Measurements from ENCODE around the gene BCAS3. TPM values are rescaled to one million over a fixed set of nuclear protein-coding genes. Genes with fewer than 3 reads are reported as not detected.

Gene BCAS3
- total RNA-seq, 1 donor from 2014 or later, result 30.5 TPM

- H3K27ac Mint-ChIP-seq (ENCODE audit: unreplicated experiment), result no peak overlapping the region
- no peaks in the 10 kb centered on the region for H3K9me3 Mint-ChIP-seq
- no peaks in the 10 kb centered on the region for H3K36me3 Mint-ChIP-seq (ENCODE audit: low read depth)
- no peak overlapping the region for H3K4me3 Mint-ChIP-seq
- TF ChIP-seq, protein P1, sequence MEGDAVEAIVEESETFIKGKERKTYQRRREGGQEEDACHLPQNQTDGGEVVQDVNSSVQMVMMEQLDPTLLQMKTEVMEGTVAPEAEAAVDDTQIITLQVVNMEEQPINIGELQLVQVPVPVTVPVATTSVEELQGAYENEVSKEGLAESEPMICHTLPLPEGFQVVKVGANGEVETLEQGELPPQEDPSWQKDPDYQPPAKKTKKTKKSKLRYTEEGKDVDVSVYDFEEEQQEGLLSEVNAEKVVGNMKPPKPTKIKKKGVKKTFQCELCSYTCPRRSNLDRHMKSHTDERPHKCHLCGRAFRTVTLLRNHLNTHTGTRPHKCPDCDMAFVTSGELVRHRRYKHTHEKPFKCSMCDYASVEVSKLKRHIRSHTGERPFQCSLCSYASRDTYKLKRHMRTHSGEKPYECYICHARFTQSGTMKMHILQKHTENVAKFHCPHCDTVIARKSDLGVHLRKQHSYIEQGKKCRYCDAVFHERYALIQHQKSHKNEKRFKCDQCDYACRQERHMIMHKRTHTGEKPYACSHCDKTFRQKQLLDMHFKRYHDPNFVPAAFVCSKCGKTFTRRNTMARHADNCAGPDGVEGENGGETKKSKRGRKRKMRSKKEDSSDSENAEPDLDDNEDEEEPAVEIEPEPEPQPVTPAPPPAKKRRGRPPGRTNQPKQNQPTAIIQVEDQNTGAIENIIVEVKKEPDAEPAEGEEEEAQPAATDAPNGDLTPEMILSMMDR (conservative IDR thresholded peaks at IDR 0.05), result no peak
- no peak for DNase-seq (ENCODE audit: low read depth, low spot score)
- peaks cover 21% of the 10 kb centered on the region for H3K4me1 Mint-ChIP-seq
- no peaks in the 10 kb centered on the region for H3K27me3 Mint-ChIP-seq (ENCODE audit: low read depth)
These were observed 547.7 kb downstream of the BCAS3 start for GRCh38 chr17:61225178-61225882.

GRCh38 chr17:61227866-61228265 is 550.2 kb downstream of the BCAS3 start:
- H3K36me3 Mint-ChIP-seq (ENCODE audit: low read depth), result no peaks in the 10 kb centered on the region
- peaks cover 10% of the 10 kb centered on the region for H3K4me1 Mint-ChIP-seq
- no peak for DNase-seq (ENCODE audit: low read depth, low spot score)
- no peak overlapping the region for H3K27ac Mint-ChIP-seq (ENCODE audit: unreplicated experiment)
- TF ChIP-seq, protein P1 (conservative IDR thresholded peaks at IDR 0.05), result no peak
- H3K9me3 Mint-ChIP-seq, result no peaks in the 10 kb centered on the region
- no peak overlapping the region for H3K4me3 Mint-ChIP-seq
- H3K27me3 Mint-ChIP-seq (ENCODE audit: low read depth), result no peaks in the 10 kb centered on the region

GRCh38 chr17:61230461-61230860 is 552.8 kb downstream of the BCAS3 start:
- H3K4me3 Mint-ChIP-seq, result no peak overlapping the region
- DNase-seq (ENCODE audit: low read depth, low spot score), result no peak
- no peak overlapping the region for H3K27ac Mint-ChIP-seq (ENCODE audit: unreplicated experiment)
- no peaks in the 10 kb centered on the region for H3K9me3 Mint-ChIP-seq
- no peaks in the 10 kb centered on the region for H3K36me3 Mint-ChIP-seq (ENCODE audit: low read depth)
- no peaks in the 10 kb centered on the region for H3K27me3 Mint-ChIP-seq (ENCODE audit: low read depth)
- TF ChIP-seq, protein P1 (conservative IDR thresholded peaks at IDR 0.05), result no peak
- peaks cover 21% of the 10 kb centered on the region for H3K4me1 Mint-ChIP-seq

GRCh38 chr17:61230972-61231820 is 553.5 kb downstream of the BCAS3 start:
- Mint-ChIP-seq H3K4me1 (peaks cover 25% of the 10 kb centered on the region), H3K27ac (ENCODE audit: unreplicated experiment) (no peak overlapping the region), H3K9me3 (no peaks in the 10 kb centered on the region), H3K4me3 (no peak overlapping the region), H3K27me3 (ENCODE audit: low read depth) (no peaks in the 10 kb centered on the region), H3K36me3 (ENCODE audit: low read depth) (no peaks in the 10 kb centered on the region)
- TF ChIP-seq, protein P1 (conservative IDR thresholded peaks at IDR 0.05), result no peak
- DNase-seq (ENCODE audit: low read depth, low spot score), result no peak

DNA sequence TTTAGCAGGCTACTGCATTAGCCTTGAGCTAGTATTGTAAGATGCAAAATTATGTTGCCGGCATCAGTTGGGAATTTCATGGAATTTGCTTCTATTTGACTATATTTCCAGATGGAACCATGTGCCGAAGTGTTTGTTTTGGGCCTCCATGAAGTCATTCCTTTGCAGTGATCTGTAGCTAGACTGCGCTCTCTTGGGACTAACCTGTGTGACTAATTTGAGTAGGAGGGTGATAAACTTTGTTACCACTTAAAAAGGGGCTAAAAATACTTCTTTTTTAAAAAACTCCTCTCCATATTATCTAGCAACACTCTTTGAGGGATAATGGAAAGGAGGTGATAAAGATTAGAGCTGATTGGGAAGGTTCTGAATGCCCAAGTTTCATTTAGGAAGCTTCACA is 555.2 kb downstream of the BCAS3 start:
- Mint-ChIP-seq H3K4me3 (no peak overlapping the region), H3K9me3 (no peaks in the 10 kb centered on the region), H3K27me3 (ENCODE audit: low read depth) (no peaks in the 10 kb centered on the region), H3K36me3 (ENCODE audit: low read depth) (no peaks in the 10 kb centered on the region), H3K27ac (ENCODE audit: unreplicated experiment) (no peak overlapping the region), H3K4me1 (peaks cover 31% of the 10 kb centered on the region)
- TF ChIP-seq, protein P1 (conservative IDR thresholded peaks at IDR 0.05), result no peak
- no peak for DNase-seq (ENCODE audit: low read depth, low spot score)
